HG03108 (cell line): ENCODE measurements around the gene HOXB9.
A peak's percentile ranks its signal among the peaks of the same experiment; 100 is the strongest.

Experiments used
- ATAC-seq: cut with Tn5 transposase; IDR thresholded peaks from one replicate; pipeline ENCODE4 v1.9.1; 2021; ENCODE audit warnings: moderate library complexity; ENCODE audit not compliant: unreplicated experiment

The HOXB9 gene

DNA sequence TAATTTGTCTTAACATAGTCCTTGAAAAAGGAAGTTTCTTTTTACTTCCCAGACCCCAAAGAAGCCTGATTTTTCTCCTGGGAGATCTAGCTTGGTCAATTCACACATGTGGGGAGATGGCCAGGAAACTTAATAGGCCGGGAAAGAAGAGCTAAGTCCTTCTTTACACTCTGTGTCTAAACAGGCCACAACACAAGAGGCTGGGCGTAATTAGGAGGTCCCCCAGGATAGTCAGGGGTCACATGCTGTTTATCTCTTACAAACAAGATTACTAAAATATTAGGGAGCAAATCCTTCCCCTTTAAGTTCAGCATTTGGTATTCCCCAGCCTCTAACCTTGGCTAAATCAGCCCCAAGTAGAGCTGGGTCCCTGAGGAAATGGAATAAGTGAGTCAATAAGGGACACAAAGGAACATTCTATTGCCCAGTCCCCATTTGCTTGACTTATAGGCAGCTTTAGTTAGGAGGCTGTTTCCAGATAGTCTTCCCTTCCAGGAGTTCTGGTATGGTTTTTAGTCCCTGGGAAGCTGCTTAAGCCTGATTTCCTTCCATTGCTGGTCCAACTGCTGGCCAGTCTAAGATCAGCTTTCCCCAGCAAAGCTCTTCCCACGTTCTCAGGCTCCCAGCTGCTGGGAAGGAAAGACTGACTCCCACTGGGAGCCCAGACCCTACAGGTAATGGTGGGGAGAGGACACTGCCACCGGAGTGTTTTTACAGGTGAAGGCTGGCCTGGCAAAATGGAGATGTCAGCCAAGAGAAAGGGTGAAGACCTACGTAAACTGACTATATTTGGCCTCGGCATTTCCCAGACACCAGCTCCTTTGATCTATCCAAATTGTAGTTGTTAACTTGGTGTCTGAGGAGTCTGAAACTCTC lies 14.1 kb upstream of the HOXB9 start:
- no peak for ATAC-seq

DNA sequence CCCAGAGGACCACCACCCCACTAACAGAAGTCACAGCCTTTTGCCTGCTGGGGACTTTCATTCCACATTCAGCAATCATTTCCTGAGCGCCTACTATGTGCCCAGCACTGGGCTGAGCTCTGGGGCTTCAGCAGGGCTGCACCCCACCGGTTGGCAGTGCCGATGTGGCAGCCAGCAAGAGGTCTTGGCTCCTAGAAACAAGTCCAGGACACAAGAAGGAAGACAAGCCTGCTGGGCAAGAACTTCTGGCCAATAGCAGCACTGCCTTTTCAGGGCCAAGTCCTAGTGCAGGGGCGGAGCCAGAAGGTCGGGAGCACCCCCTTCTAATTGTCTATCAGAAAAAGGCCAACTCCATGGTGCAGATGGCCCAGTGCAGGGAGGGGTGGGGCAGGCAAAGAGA lies 13.0 kb upstream of the HOXB9 start:
- ATAC-seq: no peak

DNA sequence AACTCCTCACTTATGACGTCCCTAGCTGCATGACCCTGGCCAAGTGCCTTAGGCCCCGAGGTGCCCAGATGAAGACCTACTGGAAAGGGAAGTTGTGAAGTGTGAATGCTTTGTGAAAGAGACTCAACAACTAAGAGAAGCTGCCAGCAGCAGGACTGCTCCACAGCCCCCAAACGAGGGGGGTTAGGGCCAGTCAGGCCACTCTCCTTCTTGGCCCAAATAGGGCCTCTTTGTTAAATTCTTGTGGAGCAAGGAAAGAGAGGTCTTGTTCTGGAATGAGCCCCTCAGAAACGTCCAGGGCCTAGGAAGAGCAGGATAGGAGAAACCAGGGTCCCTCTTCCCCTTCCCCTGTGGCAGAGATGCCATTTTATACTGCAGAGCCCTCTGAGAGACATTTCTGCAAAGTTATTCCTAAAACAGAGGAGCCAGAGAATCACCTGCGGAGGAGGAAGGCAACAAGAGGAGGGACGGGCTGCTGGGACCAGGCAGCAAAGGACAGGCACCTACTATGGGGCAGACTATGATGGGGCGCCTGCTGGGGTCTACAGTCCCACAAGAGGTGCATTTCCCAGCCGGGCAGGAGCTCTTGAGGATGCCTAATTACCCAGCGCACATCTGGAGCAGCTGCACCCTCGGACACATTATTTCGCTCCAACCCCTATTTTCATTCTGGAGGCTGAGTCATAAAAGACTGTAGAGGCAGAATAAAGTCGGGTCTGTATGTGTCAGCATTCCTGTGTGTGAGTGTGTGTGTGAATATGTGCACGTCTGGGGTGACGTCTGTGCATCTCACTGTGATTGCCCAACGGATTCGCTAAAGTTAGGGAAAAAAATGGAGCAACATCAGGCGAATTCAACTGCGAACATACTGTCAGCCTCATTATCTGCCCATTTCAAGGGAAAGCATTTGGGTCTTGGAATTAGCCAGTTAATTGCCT lies 11.4 kb upstream of the HOXB9 start:
- ATAC-seq: no peak

DNA sequence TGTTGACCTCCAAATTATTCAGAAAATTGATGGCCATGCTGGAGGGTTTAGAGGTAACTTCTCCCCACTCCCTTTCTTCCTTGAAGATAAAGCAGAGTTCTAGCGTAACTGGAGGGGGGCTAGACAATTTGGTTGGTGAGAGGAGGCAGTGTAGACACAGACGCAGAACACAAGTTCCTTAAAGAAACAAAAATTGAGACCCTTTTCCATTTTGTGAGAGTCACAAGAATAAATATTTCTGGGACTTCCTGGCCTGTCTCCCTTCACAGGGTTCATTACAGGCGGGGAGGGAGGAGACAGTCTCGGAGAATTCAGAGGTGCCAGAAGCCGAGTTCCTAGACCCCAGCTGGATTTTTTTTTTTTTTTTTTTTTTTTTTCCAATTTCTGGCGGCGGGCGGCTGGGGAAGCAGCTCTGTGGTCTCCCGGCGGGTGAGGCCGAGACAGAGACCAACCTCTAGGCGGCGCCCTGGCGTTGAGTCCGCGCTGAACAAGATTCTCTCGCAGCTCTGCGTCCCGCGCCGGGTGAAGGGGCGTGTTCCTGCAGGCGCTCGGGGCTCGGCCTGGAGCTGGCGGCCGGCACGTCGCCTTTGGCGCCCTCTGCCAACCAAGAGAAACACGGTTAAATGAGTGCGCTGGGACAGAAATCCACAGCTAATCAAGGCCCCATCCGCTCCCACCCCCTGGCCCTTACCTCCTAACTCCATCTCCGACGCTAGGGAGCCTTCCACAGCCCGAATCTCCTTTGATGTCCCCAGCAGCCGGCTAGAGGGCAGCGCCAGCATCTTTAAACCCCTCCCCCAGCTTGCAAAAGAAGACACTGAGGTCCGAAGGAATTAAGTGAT lies 10.2 kb upstream of the HOXB9 start:
- ATAC-seq: peak; percentile 52

DNA sequence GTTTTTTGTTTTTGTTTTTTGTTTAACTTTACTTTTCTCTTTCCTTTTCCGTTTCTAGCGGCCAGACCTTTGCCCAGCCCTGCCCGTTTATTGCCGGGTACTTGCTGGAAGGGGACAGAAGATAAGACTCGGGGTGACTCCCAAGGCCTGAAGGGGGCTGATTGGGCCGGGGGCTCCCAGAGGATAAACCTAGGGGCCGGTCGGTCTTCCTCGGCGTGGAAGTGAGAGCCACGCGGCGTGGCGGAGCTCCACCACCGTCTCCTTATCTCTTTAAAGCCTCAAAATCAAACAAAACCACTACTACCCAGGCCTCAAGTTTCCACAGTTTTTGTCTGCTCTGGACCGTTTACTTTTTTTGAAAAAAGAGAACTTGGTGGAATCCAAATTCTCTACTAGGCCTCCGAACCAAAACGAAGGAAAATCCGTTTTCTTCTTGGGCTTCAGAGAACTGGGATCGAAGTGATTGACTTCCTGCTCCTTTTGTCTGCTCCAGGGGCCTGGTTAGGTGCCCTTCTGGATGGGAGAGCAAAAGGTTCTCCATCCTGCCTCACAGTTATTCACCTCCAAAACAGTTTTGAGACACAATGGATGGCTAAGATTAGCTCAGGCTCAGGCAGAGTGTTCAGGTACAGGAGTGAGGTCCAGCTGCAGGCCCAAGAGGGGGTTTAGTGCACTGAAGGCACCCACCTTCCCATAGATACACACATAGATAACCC lies 8.5 kb upstream of the HOXB9 start:
- no peak for ATAC-seq

DNA sequence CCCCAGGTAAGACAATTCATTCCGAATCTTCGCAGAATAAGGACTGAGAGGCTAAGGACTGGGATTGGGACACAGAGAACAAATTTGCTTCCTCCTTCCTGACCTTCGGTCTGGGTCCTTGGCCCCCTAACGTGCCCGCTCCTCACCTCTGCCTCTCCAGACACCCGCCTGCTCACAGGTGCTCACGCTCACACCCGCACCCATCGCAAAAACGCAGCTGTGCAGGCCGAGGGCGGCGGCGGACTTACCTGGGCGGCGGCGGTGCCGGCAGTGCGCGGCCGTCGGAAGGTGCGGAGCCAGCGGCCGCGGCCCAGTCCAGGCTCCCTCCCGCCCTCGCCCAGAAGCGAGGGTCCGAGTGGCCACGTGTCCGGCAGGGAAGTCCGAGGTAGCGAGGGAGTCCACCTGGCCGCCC lies 7.1 kb upstream of the HOXB9 start:
- ATAC-seq: no peak

- no peak for ATAC-seq
These were observed 6.6 kb upstream of the HOXB9 start for GRCh38 chr17:48632579-48633265.

GRCh38 chr17:48631693-48632578 lies 5.8 kb upstream of the HOXB9 start:
- no peak for ATAC-seq

DNA sequence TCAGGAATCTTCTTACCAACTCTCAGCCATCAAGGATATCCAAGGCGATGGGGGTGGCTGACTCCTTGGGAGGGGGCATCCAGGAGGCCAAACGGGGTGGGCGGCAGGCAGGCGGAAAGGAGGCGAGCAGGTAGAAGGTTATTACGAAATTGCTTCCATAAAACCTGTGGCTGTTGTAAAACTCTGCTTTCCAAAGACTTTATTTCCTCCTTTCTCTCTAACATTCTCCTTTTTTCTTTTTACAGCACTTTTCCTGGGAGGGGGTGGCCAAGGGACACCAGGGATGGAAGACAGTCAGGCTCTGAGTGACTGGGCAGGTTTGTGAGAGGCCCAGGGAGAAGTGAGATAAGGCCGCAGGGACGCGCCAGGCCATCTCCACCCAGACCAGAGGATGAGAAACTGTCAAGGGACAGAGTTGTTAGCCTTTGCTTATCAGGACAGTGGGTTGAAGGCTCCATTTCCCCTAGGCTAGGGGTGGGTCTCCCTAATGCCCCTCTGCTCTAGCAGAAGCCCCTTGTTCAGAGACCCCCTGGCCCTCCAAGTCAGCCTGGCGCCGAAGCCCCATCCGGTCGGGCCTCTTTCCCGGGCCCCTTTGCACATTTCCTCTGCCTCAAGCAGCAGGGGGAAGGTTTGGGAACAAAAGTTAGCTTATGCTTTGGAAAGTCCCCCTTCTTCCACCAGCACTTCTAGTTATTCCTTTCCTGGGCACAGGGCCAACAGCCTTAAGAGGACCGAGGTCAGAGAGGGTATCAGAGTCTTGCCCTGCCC lies 5.0 kb upstream of the HOXB9 start:
- ATAC-seq: no peak

DNA sequence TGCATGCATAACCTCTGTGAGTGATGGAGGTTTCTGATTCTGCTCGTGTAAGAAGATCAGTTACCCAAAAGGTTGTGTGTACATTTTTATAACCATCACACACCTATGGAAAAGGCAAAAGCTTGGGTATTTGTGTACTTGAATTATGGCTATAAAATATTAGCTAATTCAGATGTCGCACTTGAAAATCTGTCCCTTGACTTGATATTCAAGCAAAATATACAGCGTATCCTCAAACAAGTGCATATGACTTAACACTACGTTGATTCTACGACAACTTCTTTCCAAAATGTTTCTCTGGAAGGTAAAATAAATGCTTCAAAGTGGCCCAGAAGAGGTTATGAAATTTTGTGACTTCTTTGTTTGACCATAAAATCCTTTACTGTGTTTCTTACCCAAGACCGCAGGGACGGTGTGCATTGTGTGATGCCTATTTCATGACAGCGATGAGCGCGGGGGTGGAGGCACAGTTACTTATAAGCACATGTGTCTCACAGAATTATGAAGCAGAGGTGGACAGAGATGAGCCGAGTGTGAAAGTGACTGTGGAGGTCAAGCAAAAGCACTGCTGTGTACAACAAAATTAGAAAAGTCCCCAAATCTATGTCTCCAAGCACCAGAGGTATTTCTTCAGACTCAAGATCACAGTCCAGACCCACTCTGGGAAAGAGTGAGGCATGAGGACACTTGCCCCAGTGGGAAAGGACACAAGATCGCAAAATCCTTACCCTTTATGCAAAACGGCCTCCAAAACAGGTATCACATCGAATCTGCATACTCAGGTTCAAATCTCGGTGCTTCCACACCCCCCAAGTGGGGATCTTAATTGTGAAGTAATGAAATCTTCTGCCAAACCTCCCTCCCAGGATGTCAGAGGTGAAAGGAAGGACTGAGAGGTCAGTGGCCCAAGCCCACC lies 4.1 kb upstream of the HOXB9 start:
- ATAC-seq: no peak

GRCh38 chr17:48629411-48629759 lies 3.2 kb upstream of the HOXB9 start:
- no peak for ATAC-seq

- no peak for ATAC-seq
These were observed 2.7 kb upstream of the HOXB9 start for GRCh38 chr17:48628649-48629410.

- ATAC-seq: no peak
These were observed 1.7 kb upstream of the HOXB9 start for GRCh38 chr17:48627623-48628521.

- no peak for ATAC-seq
These were observed 1.0 kb upstream of the HOXB9 start for GRCh38 chr17:48627118-48627597.
